Stimulated activated CD8-positive, alpha-beta memory T cell treated with anti-CD3 and anti-CD28 coated beads, Interleukin-15, amount 100 ng/mL, for 1 hour (primary cell): ENCODE data around the gene STARD3.
A peak's percentile ranks its signal among the peaks of the same experiment; 100 is the strongest.
"Not testable (repeated sequence)": the region's sequence is repeated elsewhere in the genome, so short reads cannot be mapped to it uniquely, and the experiment has no call there.

Experiments
- DNase-seq: peaks from one replicate; pipeline ENCODE4 v3.0.0-alpha.2; 2020; ENCODE audit warnings: low read depth

Gene STARD3

DNA sequence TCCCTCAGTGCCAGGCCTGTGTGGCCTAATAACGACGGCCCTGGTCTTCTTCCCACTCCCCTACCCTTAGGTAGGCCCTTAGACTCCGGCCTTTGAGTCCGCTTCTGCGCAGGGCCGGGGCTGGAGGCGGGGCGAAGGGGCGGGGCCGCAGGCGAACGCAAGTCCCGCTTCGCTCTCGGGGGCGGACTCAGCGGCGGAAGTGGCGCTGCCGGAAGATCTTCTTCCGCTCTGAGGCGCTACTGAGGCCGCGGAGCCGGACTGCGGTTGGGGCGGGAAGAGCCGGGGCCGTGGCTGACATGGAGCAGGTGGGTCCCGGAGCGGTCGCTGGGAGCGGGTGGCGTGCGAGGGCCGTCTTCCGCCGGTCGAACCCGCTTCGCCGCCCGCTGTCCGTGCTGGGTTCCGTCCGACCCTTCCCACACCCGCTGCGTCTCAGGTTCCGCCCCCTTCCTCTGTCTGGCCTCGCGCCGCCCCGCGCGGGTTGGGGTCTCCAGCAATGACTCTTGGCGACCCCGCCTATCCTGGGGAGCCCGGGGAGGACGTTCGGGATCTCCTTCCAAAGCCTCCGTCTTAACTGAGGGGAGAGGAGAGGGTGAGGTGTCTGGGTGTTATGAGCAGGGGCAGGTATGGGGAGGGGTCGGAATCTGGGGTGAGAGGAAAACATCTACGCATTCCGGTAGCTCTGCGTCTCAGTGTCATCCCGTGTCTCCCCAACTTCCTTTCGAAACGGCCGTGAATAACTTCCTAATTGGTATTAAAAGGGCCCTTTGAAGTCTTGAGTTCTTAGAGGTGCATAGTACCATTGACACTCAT lies at the start of gene STARD3:
Gene STARD3, plus strand, starts transcription at position 218 of the 810 bp plus-strand sequence. CDS start 16,388 bp downstream, outside the sequence.
- peak; percentile 81 for DNase-seq

DNA sequence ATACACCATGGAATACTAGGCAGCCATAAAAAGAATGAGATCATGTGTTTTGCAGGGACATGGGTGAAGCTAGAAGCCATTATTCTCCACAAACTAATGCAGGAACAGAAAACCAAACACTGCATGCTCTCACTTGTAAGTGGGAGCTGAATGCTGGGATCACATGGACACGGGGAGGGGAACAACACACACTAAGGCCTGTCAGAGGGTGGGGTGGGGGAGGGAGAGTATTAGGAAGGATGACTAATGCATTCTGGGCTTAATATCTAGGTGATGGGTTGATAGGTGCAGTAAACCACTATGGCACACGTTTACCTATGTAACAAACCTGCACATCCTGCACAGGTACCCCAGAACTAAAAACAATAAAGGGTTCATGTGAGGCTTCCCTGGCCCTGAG lies 46.8 kb upstream of the STARD3 start:
- DNase-seq, result not testable (repeated sequence)

DNA sequence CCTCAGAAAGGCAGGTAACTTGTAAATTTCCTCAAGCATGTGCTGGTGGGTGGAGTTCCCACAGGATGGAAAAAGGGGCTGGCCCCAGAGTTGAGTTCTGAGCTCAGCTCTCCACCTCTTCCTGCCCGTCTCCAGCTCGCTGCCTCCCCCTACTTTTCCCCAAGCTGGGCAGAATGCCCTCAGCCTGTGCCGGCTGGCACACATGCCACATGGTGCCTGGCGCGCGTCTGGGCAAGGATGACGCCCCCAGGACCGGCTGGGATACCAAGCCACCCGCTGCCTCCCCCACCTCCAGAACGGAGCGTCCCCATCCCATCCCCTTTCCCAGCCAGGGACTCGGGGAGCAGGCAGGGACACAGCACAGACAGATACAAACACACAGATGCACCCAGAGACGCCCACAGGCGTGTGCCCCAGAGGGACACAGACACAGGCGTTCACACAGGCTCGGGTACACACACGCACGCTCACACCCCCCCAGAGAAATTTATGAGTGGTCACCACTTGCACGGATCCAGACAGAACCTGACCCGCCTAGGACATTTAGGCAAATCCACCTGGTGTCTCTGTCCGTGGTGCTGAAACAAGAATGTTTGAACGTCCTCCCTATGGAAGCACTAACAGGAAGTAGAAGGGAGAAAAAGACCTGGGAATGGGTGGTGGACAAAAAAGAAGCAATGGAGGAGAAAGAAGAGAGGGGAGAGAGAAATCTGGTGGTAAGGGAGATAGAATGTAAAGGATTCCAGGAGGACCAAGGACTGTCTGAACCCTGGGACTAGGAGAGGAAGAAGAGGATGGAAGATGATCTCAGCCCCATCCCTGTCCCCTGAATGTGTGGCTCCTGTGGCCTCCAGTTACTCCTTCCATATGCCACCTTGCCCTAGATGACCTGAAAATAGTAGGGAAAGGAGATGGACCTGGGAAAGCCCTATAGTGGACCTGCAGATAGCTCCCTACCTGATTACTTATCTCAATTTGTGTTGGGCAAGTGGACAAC lies 44.7 kb upstream of the STARD3 start:
- no peak for DNase-seq

DNA sequence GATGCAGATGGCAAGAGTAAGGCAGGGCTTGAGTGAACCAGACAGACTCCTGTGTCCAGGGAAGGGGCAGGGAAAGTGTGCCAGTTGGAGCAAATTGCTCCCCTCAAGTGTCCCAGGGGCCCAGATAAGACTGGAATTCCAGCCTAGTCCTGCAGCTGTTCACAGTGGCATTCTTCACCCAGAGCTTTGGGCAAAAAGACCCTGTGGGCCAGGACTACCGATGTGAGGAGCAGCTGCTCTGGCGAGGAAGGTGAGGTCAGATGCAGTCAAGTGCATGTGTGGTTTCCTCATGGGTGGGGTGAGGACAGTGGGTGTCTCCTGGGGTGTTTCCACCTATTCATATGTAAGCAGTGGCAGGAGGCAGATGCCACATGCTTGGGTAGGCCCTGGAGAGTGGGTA lies 43.6 kb upstream of the STARD3 start:
- DNase-seq, result no peak

DNA sequence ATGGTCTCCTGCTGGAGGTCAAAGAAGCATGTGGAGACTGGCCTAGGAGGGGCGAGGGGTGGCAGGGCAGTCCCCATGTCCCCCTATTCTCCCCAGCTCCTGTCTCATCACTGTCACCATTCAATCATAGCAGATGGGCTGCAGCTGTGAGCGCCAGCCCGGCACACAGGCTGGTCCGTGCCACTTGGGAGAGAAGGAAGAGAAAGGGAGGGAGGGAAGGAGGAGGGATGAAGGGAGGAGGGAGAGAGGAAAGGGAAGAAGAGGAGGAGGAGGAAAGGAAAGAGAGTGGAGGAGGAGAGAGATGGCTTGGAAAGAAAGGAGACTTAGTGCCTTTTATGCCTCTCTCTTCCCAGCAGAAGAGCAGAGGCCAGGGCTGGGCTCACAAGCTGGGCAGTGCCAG lies 41.6 kb upstream of the STARD3 start:
- DNase-seq, result no peak

DNA sequence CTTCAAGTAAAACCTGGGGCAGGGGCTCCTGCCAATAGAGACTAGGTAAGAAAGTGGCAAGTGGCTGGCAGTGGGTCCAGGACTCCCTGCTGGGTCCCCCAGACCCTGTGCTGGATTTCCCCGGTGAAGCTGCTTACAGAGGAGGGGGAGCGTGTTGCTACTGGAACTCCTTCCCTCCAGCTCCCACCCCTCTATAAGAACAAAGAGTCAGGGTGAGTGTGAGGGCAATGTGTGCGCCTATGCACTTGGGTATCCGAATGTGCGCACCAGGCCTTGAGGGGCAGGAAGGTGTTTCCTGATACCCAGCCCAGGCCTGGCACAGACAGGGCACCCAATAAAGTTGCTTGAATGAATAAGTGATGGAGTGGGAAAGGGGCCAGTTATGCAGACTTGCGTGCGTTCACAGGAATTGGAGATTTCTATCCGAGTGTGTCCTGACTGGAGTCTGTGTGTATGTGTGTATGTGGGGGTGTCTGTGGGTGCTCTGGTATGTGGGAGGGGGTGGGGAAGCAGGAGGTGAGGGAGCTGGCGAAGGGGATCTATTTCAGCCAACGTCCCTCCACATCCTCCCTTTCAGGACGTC lies 40.9 kb upstream of the STARD3 start:
- DNase-seq, result no peak

DNA sequence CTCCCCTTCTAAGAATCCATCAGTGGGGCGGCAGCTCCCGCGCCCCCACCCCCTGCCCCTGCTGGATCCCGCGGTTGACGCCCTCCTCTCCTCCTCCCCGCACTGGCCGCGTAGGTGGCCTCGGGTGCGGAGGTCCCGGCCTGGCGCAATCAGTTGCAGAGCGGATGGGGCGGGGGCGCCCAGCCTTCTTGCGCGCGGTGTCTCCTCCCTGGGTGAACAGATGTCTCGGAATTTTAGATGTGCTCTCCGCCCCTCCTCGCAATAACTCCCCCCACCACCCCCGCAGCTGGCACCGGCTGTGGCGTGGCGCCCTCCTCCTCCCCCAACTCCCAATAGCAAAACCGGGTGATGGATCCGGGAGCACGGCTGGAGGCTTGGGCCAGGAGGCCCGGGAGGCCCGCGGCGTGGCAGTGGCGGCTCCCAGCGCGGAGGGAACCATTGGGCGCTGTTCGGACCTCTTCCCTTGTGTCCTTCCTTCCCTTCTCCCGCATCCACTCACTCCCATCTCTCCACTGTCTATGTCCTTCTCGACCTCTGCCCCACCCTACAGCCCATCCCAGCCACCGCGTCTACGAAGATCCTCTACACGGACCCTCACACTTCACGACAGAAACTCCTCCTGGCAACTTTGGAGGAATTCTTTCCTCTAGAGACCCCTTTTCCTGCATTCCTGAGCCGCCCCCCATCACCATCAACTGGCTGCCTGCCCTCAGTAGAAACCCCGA lies 40.2 kb upstream of the STARD3 start:
- no peak for DNase-seq

DNA sequence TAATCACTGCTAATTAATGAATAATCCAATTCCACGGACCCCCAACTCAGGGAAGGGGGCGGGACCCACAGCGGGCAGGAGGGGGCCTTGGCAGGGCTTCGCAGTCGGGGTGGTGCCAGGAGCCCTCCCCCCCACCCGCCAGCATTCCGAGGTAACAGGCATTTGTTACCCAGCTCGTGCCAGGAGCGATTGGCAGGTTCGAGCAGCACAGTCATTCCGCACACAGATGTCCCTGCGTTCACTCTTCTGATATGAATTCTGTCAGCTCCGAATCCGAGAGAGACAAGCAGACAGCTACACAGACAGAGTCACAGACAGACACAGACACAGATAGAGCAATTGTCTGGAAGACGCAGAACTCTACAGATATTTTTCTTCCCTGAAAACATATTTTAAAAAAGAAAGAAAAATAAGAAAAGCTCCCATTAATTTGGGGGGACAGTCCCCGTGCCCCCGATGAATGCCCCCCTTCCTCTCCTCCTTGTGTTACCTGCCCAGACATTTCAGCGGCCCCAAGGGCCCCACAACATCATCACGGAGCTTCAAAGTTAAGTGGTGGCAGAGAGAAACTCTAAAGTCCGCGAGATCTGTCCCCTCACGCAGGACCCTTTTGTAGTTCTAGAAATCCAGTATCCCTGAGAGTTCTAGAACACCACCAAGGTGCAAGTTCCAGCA lies 39.4 kb upstream of the STARD3 start:
- DNase-seq, result no peak

DNA sequence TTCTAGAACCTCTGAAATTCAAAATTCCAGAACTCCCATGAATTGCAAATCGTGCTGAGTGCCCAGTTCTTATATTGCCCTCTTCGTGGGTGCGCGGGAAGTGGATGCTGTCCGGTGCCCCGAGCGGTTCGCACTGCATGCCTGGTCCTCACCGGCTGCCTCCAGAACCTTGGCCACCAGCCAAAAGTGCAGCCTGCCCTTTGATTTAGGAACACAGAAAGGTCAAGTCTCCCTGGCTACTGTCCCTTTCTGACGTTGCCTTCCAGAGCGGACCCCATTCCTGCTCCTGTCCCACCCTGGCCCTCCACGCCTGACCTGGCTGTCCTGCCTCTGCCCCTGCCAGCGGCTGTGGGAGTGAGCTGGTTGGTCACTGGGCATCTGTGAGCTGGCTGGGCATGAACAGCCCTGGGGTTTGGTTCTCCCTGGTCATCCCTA lies 38.9 kb upstream of the STARD3 start:
- DNase-seq, result no peak

DNA sequence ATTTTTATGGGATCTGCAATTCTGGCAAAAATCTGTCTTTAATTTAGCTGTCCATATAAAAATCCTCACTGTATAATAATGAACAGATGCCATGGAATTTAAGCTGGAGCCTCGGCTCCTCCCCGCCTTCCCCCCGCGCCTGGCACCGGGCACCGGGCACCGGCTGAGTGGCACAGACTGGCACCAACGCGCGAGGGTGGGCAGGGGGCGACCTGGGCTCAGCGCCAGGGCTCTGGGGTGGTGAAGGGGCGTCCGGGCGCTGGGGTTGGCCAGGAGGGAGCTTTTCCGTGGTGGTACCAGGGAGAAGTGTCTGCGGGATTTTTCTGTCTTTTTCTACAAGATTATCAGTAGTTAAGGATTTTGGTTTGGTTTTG lies 38.3 kb upstream of the STARD3 start:
- DNase-seq, result no peak

DNA sequence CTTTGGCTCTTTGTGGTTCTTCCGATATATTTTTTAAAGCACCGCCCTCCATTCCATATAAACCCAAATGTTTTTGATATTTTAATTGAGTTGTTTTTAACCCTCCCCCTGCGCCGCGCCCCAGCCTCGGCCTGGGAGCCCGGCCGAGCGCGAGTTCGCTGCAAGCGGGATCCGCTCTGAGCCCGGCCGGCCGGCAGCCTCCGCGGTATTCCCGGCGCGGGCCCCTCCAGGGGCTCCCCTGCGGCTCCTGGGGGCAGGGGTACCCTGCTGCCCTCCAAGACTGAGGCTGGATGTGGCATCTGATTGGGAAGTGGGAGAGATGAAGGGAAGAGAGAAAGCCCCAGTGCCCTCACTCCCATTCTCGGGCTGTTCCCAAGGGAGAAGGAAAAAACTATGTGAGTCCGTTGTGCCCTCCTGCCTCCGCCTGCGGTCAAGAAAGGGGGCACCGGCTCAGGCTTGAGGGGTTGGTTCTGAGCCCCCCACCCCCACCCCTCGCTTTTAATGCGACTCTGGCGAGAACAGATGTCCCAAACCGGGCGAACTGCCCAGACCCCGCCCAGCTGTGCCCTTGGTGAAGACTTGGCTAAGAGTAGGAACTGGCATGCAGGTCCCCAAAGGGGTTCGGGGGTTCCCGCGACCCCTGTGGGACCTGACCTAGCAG lies 37.8 kb upstream of the STARD3 start:
- DNase-seq, result no peak

DNA sequence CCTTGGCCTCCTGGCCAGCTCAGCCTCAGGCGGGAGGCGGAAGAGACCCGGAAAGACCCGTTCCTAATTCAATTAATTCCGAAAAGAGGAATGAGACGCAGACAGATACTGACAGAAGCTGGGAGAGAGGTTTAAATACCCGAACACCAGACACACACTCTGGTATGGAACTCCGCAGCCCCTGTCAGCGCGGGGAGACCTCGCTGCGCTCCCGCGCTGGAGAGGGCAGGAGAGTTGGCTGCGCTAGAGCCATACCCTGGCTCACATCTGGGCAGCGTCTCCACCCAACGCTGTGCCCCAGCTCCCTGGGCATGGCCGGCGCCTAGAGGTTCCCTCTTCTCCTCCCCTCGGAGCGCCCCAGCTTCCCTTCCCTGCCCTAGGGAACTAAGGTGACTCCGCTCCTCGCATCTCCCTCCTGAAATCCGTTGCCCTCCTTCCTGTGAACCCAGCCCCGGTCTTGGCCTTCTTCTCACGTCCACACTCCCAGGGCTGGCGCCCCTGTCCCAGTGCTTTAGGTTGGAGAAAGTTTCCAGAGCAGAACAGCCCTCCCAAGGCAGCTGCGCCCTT lies 37.2 kb upstream of the STARD3 start:
- no peak for DNase-seq

DNA sequence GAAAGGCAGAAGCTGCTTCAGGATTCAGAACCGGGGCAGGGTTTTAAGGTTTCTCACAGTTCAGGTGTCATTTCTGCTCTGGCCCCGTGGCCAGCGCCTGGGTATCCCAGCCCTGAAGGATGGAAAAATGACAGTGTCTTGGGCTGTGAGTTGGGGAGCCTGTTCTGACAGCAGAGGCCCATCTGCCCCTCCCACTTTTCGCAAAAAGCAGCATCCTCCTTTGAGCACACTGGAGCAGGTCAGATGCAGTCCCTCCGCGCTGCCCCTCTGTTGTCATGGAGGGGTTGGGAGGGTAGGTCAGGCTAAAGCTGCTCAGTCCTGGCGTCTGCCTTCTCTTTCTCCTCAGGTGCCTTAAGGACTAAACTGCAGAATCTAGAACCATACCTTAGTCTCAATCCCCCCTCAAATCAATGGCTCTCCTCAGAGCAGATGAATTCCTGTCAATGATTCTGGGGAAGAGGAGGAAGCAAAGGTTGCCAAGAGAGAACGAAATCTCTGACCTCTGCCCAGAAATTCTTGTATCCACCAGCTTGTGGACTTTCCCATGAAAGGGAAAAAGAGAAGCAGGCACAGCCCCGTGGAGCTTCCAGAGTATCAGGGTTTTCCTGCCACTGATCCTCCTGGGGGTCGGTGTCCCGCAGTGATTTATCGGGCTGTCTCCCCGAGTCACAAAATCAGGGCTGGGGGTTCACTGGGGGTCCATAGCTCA lies 36.5 kb upstream of the STARD3 start:
- DNase-seq, result no peak

DNA sequence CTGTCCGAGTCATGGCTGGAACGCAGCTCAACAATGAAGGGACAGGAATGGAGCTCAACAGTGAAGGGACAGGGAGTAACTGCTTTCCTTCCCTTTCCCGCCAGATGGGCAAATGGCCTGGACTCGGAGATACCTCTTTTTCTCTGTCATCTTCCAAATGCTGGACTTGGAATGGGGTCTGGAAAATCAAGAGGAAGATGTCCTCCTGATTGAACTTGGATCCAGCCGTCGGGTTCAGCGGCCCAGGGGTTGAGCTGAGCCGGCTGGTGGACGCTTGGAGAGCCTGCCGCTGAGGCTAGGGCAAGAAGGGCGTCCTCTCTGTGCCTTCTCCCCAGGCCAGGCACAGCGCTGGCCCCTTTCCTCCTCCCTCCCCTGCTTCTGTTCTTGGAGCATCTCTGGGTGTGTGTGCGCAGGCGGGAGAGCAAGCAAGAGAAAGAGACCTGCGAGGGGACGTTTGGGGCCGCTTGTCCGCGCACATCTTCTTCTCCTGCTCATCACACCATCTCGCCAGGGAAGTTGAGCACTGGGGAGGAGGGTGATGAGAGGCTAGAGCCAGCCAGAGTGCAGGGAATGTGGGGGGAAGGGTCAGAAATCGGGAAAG lies 35.8 kb upstream of the STARD3 start:
- no peak for DNase-seq

DNA sequence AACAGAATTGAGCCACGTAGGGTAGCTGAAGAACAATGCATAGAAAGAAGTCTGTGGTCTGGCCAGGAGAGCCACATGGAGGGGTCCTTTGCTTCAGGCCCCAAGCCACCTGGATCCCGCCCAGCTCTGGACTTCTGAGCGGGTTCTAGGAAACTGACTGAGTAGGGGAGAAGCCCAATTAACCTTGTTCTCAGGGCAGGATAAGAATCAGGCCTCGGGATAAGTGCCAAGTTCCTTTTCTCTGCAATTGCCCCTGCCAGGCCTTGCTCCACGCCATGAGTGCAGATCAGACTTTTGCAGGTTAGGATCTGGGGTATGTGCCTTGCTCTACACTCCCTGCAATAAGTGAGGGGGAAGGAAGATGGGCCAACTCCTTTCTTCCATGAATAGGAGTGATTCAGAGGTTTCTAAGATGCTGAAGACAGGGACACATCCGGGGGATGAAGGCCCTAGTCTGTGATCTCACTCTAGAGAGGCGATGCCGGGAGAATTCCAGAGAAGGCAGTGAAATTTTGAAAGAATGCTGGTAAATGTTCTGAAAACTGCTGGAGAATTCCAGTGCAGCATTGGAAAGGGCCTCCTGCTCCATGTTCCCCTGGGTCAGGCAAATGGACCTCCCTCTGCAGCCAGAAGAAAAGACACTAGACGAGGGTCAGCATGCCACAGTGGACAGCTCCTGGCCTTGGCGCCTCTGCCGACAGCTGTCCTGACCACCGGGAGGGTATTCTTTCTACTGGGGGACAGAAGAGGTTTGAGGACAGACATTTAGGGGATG lies 35.0 kb upstream of the STARD3 start:
- DNase-seq, result no peak

DNA sequence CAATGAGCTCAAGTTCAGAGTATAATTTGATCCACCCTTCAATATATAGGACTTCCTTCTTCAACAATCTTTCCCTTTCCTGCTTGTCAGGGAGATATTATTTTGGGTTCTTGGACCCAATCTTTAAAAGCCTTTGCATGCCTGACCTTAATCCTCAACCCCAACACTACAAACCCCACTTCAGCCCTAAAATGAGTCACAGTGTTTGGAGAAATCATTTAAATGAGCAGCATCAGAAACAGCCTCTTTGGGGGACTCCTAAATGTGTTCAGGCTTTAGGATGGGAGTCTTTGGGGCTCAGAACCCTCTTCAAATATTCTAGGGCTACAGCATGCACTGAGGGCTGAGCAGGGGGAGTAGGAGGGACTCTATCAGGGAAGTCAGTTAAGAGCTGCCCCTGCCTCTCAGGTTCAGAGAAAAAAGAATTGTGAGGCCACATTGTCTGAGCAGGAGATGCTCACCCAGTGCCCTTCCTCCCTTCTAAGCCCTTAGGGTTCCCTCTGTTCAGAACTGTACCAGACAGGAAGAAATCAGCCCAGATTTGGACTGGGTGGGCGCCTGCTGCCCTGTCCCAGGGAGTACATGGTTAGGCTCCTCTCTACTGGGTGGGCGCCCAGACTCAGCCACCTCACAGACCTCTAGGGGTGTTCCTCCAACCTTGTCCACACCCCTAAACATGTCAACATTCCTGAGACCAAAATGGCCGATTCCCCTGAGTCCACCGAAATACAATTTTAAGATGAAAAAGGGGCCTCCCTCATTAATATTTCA lies 34.2 kb upstream of the STARD3 start:
- no peak for DNase-seq

DNA sequence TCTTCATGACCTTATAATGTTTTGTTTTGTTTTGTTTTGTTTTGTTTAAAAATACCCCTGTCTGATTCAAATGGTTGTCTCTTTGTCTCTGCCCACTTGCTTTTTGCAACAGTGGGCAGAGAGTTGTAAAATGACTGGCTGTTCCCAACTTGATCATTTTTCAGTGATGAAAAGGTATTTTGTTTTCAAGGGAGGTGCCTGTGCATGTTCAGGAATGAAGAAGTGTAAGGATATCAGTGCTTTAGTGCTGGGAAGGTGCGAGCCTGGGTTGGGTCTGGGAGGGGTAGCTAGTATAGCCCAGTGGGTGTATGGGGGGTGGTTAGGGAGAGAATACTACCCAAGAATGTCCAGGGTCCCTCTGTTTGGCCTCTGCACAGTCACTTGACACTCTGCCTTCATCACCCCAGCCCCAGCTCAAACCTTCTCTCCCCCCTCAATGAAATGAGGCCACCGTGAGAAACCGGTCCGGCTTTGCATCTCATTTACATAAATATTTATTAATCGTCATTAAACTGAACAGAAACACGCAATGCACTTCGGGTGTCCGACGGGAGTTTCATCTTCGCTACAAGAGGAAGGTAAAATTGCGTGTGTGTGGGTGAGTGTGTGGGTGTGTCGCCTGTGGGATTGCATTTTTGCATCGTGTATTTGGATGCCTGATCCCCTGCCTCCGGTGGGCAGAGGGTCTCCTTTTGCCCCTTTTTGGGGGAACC lies 33.5 kb upstream of the STARD3 start:
- no peak for DNase-seq
